Endodermal cell (in vitro differentiated cells): ENCODE data around the gene CACNA1S. TPM values are rescaled to one million over a fixed set of nuclear protein-coding genes. Genes with fewer than 3 reads are reported as not detected.

ENCODE experiments used
- DNase-seq: peaks from one replicate; pipeline ENCODE4 v3.0.0-alpha.2; 2017
- H3K27ac ChIP-seq: 2 replicates; pipeline ENCODE4 v1.5.1; 2013; ENCODE audit warnings: mild to moderate bottlenecking, low read depth, low read length, moderate library complexity
- H3K27me3 ChIP-seq: 2 replicates; pipeline ENCODE4 v1.6.1; 2013; ENCODE audit warnings: mild to moderate bottlenecking, low read length, moderate library complexity; ENCODE audit not compliant: insufficient read depth, control insufficient read depth, poor library complexity, severe bottlenecking
- H3K36me3 ChIP-seq: 2 replicates; pipeline ENCODE4 v1.7.0; 2013; ENCODE audit warnings: mild to moderate bottlenecking, low read length, moderate library complexity; ENCODE audit not compliant: control insufficient read depth, insufficient read depth
- H3K4me1 ChIP-seq: one replicate; pipeline ENCODE4 v1.7.0; 2013; ENCODE audit warnings: low read length; ENCODE audit not compliant: control insufficient read depth, insufficient read depth
- H3K4me3 ChIP-seq: 2 replicates; pipeline ENCODE4 v1.5.1; 2013; ENCODE audit warnings: mild to moderate bottlenecking, low read length, moderate library complexity
- H3K9ac ChIP-seq: 2 replicates; pipeline ENCODE4 v1.6.1; 2013; ENCODE audit warnings: mild to moderate bottlenecking, low read length, moderate library complexity; ENCODE audit not compliant: poor library complexity, severe bottlenecking; ENCODE audit errors: extremely low read depth
- H3K9me3 ChIP-seq: 2 replicates; pipeline ENCODE4 v1.6.1; 2013; ENCODE audit warnings: mild to moderate bottlenecking, low read length, moderate library complexity; ENCODE audit not compliant: control insufficient read depth
- H3K27ac Mint-ChIP-seq: 2 replicates; pipeline ENCODE4 v1.8.0; 2020; ENCODE audit warnings: mixed read lengths
- H3K27me3 Mint-ChIP-seq: 2 replicates; pipeline ENCODE4 v1.8.0; 2021; ENCODE audit warnings: mild to moderate bottlenecking, mixed read lengths; ENCODE audit not compliant: insufficient read depth
- H3K36me3 Mint-ChIP-seq: 2 replicates; pipeline ENCODE4 v1.8.0; 2020; ENCODE audit warnings: low read depth, mixed read lengths
- H3K4me1 Mint-ChIP-seq: 2 replicates; pipeline ENCODE4 v1.8.0; 2020; ENCODE audit warnings: mixed read lengths
- H3K4me3 Mint-ChIP-seq: 2 replicates; pipeline ENCODE4 v1.8.0; 2020; ENCODE audit warnings: mild to moderate bottlenecking, moderate library complexity, mixed read lengths
- H3K9me3 Mint-ChIP-seq: 2 replicates; pipeline ENCODE4 v1.8.0; 2020; ENCODE audit warnings: mild to moderate bottlenecking, mixed read lengths
- CTCF ChIP-seq: fragments of 200-600 bp; sonication (generic); conservative IDR thresholded peaks from 2 replicates; pipeline ENCODE4 v1.5.0; 2021; ENCODE audit warnings: antibody characterized with exemption, mild to moderate bottlenecking
- WGBS, 2 experiments: methylation state at CpG; one replicate each; pipeline versions ENCODE4 v1.1.5 to v1.1.7; 2013; ENCODE audit warnings: missing lambda C conversion rate in 2 of 2, mixed read lengths in 1 of 2; ENCODE audit not compliant: insufficient coverage in 1 of 2, insufficient read length in 1 of 2; 5-methylcytosine and 5-hydroxymethylcytosine counted together
- total RNA-seq, 2 donors: library from RNA; stranded (reverse); fragmentation: NEBNext Ultra II Directional in 1 of 2; extraction: Animal tissue kit (Norgen Biotek cat#: 25700) in 1 of 2; gene quantifications; 2 replicates in 1 of 2; 3 replicates in 1 of 2; pipeline ENCODE4 v1.2.1, GENCODE V29; 2021

The CACNA1S gene
- total RNA-seq, 2 donors from 2014 or later = 0.11 to 0.13 TPM

DNA sequence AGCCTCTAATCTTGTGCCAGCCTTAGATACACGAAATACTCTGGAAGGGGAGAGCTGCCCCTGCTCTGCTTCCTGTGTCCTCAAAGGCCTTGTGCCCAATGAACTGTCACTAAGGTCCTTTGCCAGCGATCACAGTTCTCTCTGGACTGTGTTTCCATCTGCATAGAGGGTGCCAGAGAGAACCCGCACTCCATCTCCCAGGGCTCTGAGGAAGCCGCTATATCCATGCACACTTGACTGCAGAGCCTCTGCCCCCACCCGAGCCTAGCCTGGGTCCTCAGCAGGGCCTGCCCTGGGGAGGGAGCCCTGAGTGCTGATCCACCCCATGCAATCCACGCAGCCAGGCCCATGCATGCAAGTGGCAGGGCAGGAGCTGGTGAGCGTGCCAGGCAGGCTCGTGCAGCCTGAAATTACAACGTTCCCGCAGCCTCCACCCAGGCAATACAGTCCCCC lies 58.1 kb downstream of the CACNA1S start:
- no peak for DNase-seq
- H3K27ac Mint-ChIP-seq = no peak overlapping the region
- H3K9me3 Mint-ChIP-seq = no peaks in the 10 kb centered on the region
- Histone ChIP-seq H3K9me3 (no peaks in the 10 kb centered on the region), H3K4me1 (no peaks in the 10 kb centered on the region), H3K27ac (no peak overlapping the region), H3K4me3 (no peak overlapping the region), H3K36me3 (no peaks in the 10 kb centered on the region), H3K9ac (no peak overlapping the region), H3K27me3 (no peaks in the 10 kb centered on the region)
- H3K4me1 Mint-ChIP-seq = peaks cover 5% of the 10 kb centered on the region
- H3K36me3 Mint-ChIP-seq = no peaks in the 10 kb centered on the region
- no peak for TF ChIP-seq CTCF
- peaks cover 6% of the 10 kb centered on the region for H3K27me3 Mint-ChIP-seq
- WGBS, 2 experiments = 84 to 88% methylated on average over 7 to 10 of the region's 10 CpGs
- no peak overlapping the region for H3K4me3 Mint-ChIP-seq

- no peak overlapping the region for H3K27ac ChIP-seq
- Mint-ChIP-seq H3K9me3 (no peaks in the 10 kb centered on the region), H3K27me3 (peaks cover 6% of the 10 kb centered on the region), H3K4me1 (no peaks in the 10 kb centered on the region), H3K27ac (no peak overlapping the region), H3K36me3 (no peaks in the 10 kb centered on the region), H3K4me3 (no peak overlapping the region)
- no peaks in the 10 kb centered on the region for H3K4me1 ChIP-seq
- TF ChIP-seq CTCF = peak; percentile 63
- no peaks in the 10 kb centered on the region for H3K36me3 ChIP-seq
- 92 to 97% methylated on average over 9 to 22 of the region's 22 CpGs for WGBS, 2 experiments
- H3K4me3 ChIP-seq = no peak overlapping the region
- H3K27me3 ChIP-seq = no peaks in the 10 kb centered on the region
- H3K9me3 ChIP-seq = no peaks in the 10 kb centered on the region
- no peak overlapping the region for H3K9ac ChIP-seq
- peak; percentile 76 for DNase-seq
These were observed 58.9 kb downstream of the CACNA1S start for GRCh38 chr1:201053155-201053860.

DNA sequence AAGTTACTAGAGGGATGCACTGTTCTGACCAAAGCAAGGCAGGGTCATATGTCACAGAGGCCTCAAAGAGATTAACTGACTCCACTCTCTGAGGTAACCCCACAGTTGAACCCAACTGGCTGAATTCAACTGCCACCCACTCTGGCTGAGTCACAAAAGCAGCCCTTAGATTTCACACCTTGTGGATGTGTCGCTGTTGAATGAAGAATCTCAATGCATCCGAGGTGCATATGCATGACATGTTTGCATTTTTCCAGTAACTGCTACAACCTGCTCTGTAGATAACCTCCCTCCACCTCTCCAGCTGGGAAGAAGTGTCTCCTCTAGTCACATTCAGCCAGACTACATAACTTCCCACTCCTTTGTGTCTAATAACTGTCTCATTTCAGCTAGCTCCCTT lies 60.8 kb downstream of the CACNA1S start:
- no peak overlapping the region for H3K27ac ChIP-seq
- Mint-ChIP-seq H3K36me3 (no peaks in the 10 kb centered on the region), H3K9me3 (no peaks in the 10 kb centered on the region), H3K27me3 (peaks cover 9% of the 10 kb centered on the region), H3K4me3 (no peak overlapping the region), H3K27ac (no peak overlapping the region), H3K4me1 (no peaks in the 10 kb centered on the region)
- H3K36me3 ChIP-seq = no peaks in the 10 kb centered on the region
- H3K9me3 ChIP-seq = no peaks in the 10 kb centered on the region
- H3K4me3 ChIP-seq = no peak overlapping the region
- H3K27me3 ChIP-seq = no peaks in the 10 kb centered on the region
- TF ChIP-seq CTCF = no peak
- no peaks in the 10 kb centered on the region for H3K4me1 ChIP-seq
- DNase-seq = no peak
- WGBS, 2 experiments = 83 to 86% methylated on average over 2 of the region's 2 CpGs
- H3K9ac ChIP-seq = no peak overlapping the region
